Activated CD4-positive, alpha-beta T cell treated with anti-CD3 and anti-CD28 coated beads, Interleukin-2, Interleukin-6, amounts not matched to agents 100 ng/mL and 50 ng/mL, durations not matched to agents 16 hours and 8 hours (primary cell): Measurements from ENCODE around the gene GPR152.
"Not testable (repeated sequence)": the region's sequence is repeated elsewhere in the genome, so short reads cannot be mapped to it uniquely, and the experiment has no call there.

Source experiments
- DNase-seq: peaks from one replicate; pipeline ENCODE4 v3.0.0-alpha.2; 2020

Gene GPR152

GRCh38 chr11:67406969-67407687, 45.4 kb downstream of the GPR152 start:
- DNase-seq, result no peak

GRCh38 chr11:67406420-67406968, 46.0 kb downstream of the GPR152 start:
- no peak for DNase-seq

GRCh38 chr11:67405688-67406339, 46.7 kb downstream of the GPR152 start:
- DNase-seq, result no peak

- no peak for DNase-seq
These were observed 47.3 kb downstream of the GPR152 start for GRCh38 chr11:67405196-67405567.

- peak; percentile 80 for DNase-seq
These were observed 47.9 kb downstream of the GPR152 start for GRCh38 chr11:67404515-67405195.

DNA sequence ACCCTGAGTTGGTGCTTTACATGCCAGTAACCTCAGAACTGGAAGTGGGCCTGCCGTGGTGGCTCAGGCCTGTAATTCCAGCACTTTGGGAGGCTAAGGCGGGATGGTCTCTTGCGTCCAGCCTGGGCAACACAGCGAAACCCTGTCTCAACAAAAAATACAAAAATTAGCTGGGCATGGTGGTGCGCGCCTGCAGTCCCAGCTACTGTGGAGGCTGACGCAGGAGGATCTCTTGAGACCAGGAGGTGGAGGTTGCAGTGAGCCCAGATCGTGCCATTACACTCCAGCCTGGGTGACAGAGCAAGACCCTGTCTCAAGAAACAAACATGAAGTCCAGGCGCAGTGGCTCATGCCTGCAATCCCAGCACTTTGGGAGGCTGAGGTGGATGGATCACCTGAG, 49.4 kb downstream of the GPR152 start:
- DNase-seq, result not testable (repeated sequence)

GRCh38 chr11:67402192-67402839, 50.2 kb downstream of the GPR152 start:
- not testable (repeated sequence) for DNase-seq

GRCh38 chr11:67401495-67402191, 50.9 kb downstream of the GPR152 start, which contains the start of gene PPP1CA:
Gene PPP1CA, minus strand, starts transcription at chr11:67401858. Its CDS starts 76 bp downstream, at chr11:67401782.
- DNase-seq, result peak; percentile 95
